GM20431 (cell line): ENCODE data around the gene SLC25A6.
"Not testable (repeated sequence)": the region's sequence is repeated elsewhere in the genome, so short reads cannot be mapped to it uniquely, and the experiment has no call there.

Experiments used
- in situ Hi-C: fragments of 300-500 bp; cut with MseI, MboI; formaldehyde crosslinking; loops from one replicate; pipeline ENCODE4 v1.15.0; 2020; ENCODE audit warnings: low sequenced_read_pairs; ENCODE audit not compliant: unreplicated experiment

SLC25A6 gene

GRCh38 chrX:1416965-1417760, 25.2 kb upstream of the SLC25A6 start:
- in situ Hi-C loops: no loop called here

GRCh38 chrX:1416327-1416784, 24.4 kb upstream of the SLC25A6 start:
- in situ Hi-C loops: no loop called here

DNA sequence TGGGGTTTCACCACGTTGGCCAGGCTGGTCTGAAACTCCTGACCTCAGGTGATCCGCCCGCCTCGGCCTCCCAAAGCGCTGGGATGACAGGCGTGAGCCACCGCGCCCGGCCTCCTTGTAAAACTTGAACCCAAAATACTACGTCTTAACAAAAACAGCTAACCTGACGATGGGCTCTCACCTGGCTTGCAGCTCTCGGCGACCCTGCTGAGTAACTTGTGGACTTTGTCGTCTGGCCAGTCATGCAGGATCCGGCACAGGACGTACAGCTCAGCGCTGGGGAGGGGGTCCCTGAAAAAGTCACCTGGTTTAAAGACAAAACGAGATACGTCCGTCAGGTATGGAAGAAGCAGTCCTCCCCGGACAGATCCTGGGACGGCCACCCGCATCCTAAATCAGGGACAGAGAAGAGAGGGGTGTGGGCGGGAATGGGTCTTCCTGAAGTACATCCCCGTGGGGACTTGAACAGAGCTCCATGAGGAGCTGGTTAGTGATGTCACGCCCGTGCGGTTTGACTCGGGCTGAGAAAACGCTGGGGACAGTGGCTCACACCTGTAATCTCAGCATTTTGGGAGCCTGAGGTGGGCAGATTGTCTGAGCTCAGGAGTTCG, 20.7 kb upstream of the SLC25A6 start:
- in situ Hi-C loops: no loop called here

- in situ Hi-C loops: no loop called here
Measured at GRCh38 chrX:1411326-1411725, 19.4 kb upstream of the SLC25A6 start.

DNA sequence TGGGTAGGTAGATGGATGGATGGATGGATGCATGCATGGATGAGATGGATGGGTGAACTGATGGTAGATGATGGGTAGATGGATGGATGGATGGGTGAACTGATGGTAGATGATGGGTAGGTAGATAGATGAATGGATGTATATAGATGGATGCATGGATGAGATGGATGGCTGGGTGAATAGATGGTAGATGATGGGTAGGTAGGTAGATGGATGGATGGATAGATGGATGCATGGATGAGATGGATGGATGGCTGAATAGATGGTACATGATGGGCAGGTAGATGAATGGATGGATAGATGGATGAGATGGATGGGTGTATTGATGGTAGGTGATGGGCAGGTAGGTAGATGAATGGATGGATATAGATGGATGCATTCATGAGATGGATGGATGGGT, 15.1 kb upstream of the SLC25A6 start:
- in situ Hi-C loops: no loop called here

DNA sequence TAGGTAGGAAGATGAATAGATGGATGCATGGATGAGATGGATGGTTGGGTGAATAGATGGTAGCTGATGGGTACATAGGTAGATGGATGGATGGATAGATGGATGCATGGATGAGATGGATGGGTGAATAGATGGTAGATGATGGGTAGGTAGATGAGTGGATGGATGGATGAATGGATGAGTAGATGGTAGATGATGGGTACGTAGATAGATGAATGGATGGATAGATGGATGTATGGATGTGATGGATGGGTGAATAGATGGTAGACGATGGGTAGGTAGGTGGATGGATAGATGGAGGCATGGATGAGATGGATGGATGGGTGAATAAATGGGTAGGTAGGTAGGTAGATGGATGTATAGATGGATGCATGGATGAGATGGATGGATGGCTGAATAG, 13.9 kb upstream of the SLC25A6 start:
- in situ Hi-C loops: not testable (repeated sequence)

- in situ Hi-C loops: not testable (repeated sequence)
Measured at GRCh38 chrX:1403867-1404266, 12.0 kb upstream of the SLC25A6 start.

- in situ Hi-C loops: no loop called here
Measured at GRCh38 chrX:1403228-1403627, 11.3 kb upstream of the SLC25A6 start.

- in situ Hi-C loops: no loop called here
Measured at GRCh38 chrX:1401611-1402430, 9.9 kb upstream of the SLC25A6 start.

- in situ Hi-C loops: no loop called here
Measured at GRCh38 chrX:1400742-1401471, 9.0 kb upstream of the SLC25A6 start.

GRCh38 chrX:1400049-1400448, 8.1 kb upstream of the SLC25A6 start:
- in situ Hi-C loops: no loop called here

GRCh38 chrX:1398431-1399340, 6.8 kb upstream of the SLC25A6 start:
- in situ Hi-C loops: no loop called here

GRCh38 chrX:1397441-1398270, 5.7 kb upstream of the SLC25A6 start:
- in situ Hi-C loops: no loop called here

DNA sequence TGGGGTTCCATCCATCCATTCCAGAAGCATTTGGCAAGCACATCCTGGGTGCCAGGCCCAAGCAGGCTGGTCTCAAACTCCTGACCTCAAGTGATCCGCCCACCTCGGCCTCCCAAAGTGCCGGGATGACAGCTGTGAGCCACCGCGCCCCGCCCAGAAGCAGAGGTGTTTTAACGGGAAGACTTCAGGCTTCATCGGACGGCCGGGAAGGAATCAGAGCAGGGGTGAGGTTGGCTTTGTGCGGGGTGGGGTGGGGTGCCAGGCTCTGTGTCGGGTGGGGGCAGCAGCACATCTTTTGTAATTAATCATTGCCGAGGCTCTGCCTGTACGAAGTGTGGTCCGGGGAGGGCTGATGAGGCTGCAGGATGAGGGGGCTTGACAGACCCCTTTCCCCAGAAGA, 5.1 kb upstream of the SLC25A6 start:
- in situ Hi-C loops: no loop called here

- in situ Hi-C loops: no loop called here
Measured at GRCh38 chrX:1395646-1396216, 3.8 kb upstream of the SLC25A6 start.

DNA sequence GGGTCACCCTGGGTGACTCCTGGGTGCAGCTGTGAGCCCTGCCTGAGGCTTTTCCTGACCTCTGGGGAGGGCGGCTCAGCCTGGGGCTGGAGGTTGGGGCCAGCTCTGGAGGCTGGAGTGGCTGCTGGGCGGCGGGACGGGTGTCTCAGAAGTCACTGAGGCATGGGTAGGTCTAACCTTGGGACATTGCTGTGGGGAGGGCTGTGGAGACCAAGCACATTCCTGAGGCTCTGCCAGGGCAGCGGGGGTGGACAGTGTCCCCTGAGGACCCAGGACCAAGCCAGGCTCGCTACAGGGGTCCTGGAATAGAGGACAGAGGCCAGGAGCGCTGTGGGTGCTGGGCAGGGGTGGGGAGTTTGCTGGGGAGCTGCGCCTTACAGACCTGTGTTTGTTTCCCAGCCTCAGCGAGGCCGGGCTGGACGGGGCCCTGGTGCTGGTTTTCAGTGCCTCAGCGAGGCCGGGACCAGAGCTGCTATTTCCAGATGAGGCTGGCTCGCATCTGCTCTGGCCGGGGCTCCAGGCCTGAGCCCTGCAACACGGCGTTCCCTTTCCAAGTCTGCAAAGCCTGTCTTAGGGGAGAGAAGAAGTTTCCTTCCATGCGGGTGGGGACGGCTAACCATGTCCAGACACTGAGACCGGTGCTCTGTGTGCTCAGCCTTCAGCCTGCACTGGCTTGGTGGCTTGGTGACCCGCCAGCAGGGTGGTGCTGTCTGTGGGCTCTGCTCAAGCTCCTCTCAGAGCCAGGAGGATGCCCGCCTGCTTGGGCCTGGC, 3.0 kb upstream of the SLC25A6 start:
- in situ Hi-C loops: no loop called here

- in situ Hi-C loops: no loop called here
Measured at GRCh38 chrX:1393871-1394615, 2.1 kb upstream of the SLC25A6 start.
